NT2/D1 (cell line): ENCODE data around the gene CBLIF.
"Not testable (repeated sequence)": the region's sequence is repeated elsewhere in the genome, so short reads cannot be mapped to it uniquely, and the experiment has no call there.

Source experiments
- DNase-seq: peaks from one replicate; pipeline ENCODE4 v3.0.0-alpha.2; 2011; ENCODE audit warnings: low read depth, low spot score
- H3K27me3 ChIP-seq: 2 replicates; pipeline ENCODE4 v1.6.0; 2011; ENCODE audit warnings: mild to moderate bottlenecking; ENCODE audit not compliant: insufficient read length, insufficient read depth
- H3K36me3 ChIP-seq: 2 replicates; pipeline ENCODE4 v1.6.1; 2011; ENCODE audit warnings: mild to moderate bottlenecking, low read length, mixed read lengths; ENCODE audit not compliant: insufficient read depth, insufficient read length
- H3K4me1 ChIP-seq: 2 replicates; pipeline ENCODE4 v1.5.1; 2011; ENCODE audit not compliant: insufficient read depth, insufficient read length
- H3K4me3 ChIP-seq: 2 replicates; pipeline ENCODE4 v1.5.1; 2011; ENCODE audit warnings: low read depth; ENCODE audit not compliant: insufficient read length
- H3K9ac ChIP-seq: 2 replicates; pipeline ENCODE4 v1.6.0; 2011; ENCODE audit warnings: low read depth; ENCODE audit not compliant: insufficient read length
- H3K9me3 ChIP-seq: 2 replicates; pipeline ENCODE4 v1.5.1; 2011; ENCODE audit warnings: mild to moderate bottlenecking, low read length; ENCODE audit not compliant: insufficient read depth
- SUZ12 ChIP-seq: IDR thresholded peaks from 2 replicates; pipeline ENCODE4 v1.6.1; 2011; ENCODE audit not compliant: insufficient read length, insufficient read depth; ENCODE audit errors: extremely low read depth
- YY1 ChIP-seq: IDR thresholded peaks from 2 replicates; pipeline ENCODE4 v1.6.1; 2011; ENCODE audit not compliant: insufficient read length, insufficient read depth
- ZNF274 ChIP-seq: IDR thresholded peaks from 2 replicates; pipeline ENCODE4 v1.6.1; 2011; ENCODE audit warnings: mild to moderate bottlenecking, low read depth, low read length

CBLIF gene

DNA sequence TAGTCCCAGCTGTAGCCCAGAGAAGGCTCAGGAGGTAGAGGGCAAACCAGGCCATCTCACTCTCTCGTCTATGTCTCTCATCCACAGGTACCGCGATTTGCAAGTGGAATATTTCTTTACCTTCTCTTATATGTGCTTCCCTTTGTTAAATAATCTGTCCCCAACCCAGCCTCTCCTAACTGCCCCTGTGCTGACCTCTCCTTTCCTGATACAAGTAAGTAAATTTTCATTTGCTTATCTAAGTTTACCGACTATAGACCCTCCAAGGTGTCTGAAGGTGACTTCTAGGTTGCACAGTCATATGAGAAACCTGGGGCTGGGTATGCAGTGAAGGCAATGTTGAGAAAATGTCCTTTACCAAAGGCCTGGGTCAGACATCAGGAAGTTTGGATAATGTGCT, at the start of gene CBLIF:
CBLIF (minus strand) TSS at position 101 of the 400 bp plus-strand sequence; CDS start at position 55, 46 bp downstream.
- no peaks in the 10 kb centered on the region for H3K27me3 ChIP-seq
- no peak for TF ChIP-seq YY1
- TF ChIP-seq ZNF274, result no peak
- TF ChIP-seq SUZ12, result no peak
- H3K36me3 ChIP-seq, result no peaks in the 10 kb centered on the region
- peaks cover 2% of the 10 kb centered on the region for H3K4me1 ChIP-seq
- no peak within 1 kb of the TSS for H3K9ac ChIP-seq
- no peaks in the 10 kb centered on the region for H3K9me3 ChIP-seq
- H3K4me3 ChIP-seq, result no peak within 1 kb of the TSS
- no peak for DNase-seq

DNA sequence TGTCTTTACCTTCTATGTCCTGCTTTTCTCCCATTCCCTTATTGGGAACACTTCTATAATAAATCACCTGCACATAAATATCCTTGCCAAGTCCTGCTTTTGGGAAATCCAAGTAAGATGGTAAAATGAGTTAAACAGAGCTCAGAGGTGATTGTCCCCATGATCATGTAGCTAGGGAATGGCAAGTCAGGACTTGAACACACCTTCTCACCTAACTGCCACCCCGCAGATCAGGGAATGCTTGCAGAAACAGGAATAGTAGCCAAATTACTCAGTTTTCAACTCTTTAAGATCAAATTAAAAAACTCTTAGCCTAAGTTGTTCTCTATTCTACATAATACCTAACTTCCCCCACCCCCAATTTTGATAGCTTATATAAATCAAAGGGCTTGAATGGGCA, 49.3 kb upstream of the CBLIF start:
- Histone ChIP-seq H3K4me1 (peaks cover 3% of the 10 kb centered on the region), H3K9ac (no peak overlapping the region), H3K4me3 (no peak overlapping the region), H3K9me3 (0 out of 2 replicates have a peak, but pooled peaks cover 3% of the 10 kb centered on the region), H3K36me3 (no peaks in the 10 kb centered on the region), H3K27me3 (no peaks in the 10 kb centered on the region)
- no peak for DNase-seq
- TF ChIP-seq ZNF274 (no peak), SUZ12 (no peak), YY1 (no peak)

DNA sequence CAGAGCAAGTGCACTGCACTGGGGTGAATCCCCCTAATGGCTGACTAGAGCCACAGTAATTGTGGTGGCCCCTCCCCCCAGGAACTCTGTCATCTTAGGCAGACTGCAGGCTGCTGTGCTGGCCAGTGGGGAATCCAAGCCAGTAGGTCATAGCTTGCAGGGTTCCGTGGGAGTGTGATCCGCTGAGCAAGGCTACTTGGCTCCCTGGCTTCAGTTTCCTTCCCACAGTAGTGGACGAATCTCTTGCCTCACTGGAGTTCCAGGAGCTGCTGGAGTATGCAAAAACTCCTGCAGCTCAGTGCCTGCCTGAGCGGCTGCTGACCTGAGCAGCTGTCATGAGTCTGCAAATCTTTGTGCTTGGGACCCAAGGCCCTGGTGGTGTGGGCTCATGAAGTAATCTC, 46.5 kb upstream of the CBLIF start:
- no peaks in the 10 kb centered on the region for H3K36me3 ChIP-seq
- TF ChIP-seq SUZ12 (no peak), YY1 (no peak), ZNF274 (no peak)
- DNase-seq, result peak; percentile 42
- H3K9me3 ChIP-seq, result 0 out of 2 replicates have a peak, but pooled peaks cover 3% of the 10 kb centered on the region
- H3K4me1 ChIP-seq, result peaks cover 3% of the 10 kb centered on the region
- no peaks in the 10 kb centered on the region for H3K27me3 ChIP-seq
- H3K4me3 ChIP-seq, result no peak overlapping the region
- no peak overlapping the region for H3K9ac ChIP-seq

DNA sequence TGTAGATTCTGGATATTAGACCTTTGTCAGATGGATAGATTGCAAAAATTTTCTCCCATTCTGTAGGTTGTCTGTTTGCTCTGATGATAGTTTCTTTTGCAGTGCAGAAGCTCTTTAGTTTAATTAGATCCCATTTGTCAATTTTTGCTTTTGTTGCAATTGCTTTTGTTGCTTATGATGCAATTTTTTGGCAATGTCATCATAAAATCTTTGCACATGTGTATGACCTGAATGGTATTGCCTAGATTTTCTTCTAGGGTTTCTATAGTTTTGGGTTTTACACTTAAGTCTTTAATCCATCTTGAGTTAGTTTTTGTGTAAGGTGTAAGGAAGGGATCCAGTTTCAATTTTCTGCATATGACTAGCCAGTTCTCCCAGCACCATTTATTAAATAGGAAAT, 41.9 kb upstream of the CBLIF start:
- H3K27me3 ChIP-seq, DNase-seq, H3K9ac ChIP-seq, H3K9me3 ChIP-seq, H3K36me3 ChIP-seq, H3K4me1 ChIP-seq, H3K4me3 ChIP-seq: not testable (repeated sequence)

DNA sequence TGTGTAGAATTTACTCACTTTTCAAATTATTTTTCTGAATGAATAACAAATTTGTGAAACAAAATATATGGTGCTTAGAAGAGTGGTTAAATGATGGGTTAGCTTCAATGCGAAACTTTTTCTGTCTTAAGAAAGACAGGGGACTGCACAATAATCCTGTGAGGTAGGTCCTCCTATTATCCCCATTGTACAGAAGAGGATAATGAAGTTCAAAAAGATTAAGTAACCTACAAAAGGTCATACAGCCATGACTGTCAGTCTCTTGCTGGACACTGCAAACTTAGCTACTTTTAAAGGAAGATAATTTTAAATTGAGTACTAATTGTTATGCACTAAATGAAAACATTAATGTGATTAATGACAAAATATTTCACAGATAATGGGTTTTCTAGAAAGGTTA, 38.3 kb upstream of the CBLIF start:
- Histone ChIP-seq H3K4me1 (no peaks in the 10 kb centered on the region), H3K9ac (no peak overlapping the region), H3K9me3 (no peaks in the 10 kb centered on the region), H3K36me3 (no peaks in the 10 kb centered on the region), H3K4me3 (no peak overlapping the region), H3K27me3 (no peaks in the 10 kb centered on the region)
- no peak for DNase-seq
- no peak for TF ChIP-seq ZNF274
- TF ChIP-seq SUZ12, result no peak

DNA sequence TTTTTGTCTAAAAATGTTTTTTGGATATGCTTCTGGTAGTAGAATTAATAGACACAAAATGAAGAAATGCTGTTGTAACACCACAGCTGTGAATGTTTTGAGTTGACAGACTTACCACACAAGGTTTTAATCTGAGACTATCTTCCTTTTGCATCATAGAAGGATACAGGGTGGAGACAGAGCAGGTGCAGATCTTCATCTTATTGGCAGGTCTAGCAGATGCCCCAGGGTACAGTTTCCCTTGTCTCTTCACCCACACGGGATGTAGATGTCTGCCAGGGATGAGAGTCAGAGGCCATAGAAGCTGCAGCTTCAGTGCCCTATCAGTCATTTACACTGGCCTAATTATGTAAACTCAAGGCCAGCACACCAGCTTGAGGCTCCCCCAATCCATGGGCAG, 34.3 kb upstream of the CBLIF start:
- H3K27me3 ChIP-seq, result no peaks in the 10 kb centered on the region
- no peaks in the 10 kb centered on the region for H3K4me1 ChIP-seq
- no peak overlapping the region for H3K4me3 ChIP-seq

DNA sequence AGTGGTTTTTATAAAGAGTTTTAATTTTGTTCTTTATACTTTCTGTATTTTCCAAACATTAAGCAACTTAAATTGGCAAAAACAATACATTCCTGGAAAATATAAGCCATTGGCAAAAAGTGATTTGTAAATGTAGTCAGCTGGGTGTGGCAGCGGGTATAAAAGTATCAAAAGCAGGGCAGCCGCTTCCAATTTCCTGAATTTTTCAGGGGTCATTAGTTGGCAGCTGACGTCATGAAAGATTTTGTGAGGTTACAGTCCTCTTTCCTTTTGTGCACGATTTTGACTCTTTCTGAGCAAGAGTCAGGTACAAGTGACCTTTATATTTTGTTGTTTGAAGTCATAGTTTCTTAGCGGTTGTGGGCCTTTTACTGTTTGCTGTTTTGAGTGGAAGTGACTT, 33.3 kb upstream of the CBLIF start, which contains the start of gene OOSP3:
OOSP3 (plus strand) TSS at position 208 of the 400 bp plus-strand sequence; CDS start at position 235, 27 bp downstream.
- no peak within 1 kb of the TSS for H3K4me3 ChIP-seq
- DNase-seq, result no peak
- no peak within 1 kb of the TSS for H3K9ac ChIP-seq
- H3K9me3 ChIP-seq, result no peaks in the 10 kb centered on the region
- no peaks in the 10 kb centered on the region for H3K36me3 ChIP-seq
- TF ChIP-seq SUZ12, result no peak
- TF ChIP-seq YY1, result no peak
- TF ChIP-seq ZNF274, result no peak
- no peaks in the 10 kb centered on the region for H3K4me1 ChIP-seq
- no peaks in the 10 kb centered on the region for H3K27me3 ChIP-seq

More for the DNA sequence above, 34.3 kb upstream of the CBLIF start:
- TF ChIP-seq ZNF274 (no peak), SUZ12 (no peak), YY1 (no peak)
- Histone ChIP-seq H3K9me3 (no peaks in the 10 kb centered on the region), H3K36me3 (no peaks in the 10 kb centered on the region), H3K9ac (no peak overlapping the region)
- DNase-seq, result no peak

DNA sequence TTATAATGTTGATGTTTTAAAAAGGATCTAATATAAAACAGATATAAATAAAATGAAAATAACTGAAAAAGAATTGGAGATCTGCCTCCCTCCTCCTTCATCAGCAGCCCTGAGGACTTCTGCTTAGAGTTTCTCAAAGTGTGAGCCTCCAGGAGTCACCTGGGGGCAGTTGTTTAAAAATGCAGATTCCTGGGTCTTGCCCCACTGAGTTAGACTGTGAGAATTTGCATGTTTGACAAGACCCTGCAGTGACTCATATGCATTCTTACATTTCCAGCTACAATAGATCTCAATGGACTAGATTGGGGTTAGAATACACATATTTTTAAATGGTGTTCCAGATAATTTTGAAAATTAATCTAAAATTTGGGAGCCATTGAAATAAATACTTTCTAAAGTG, 32.5 kb upstream of the CBLIF start:
- Histone ChIP-seq H3K9ac (no peak overlapping the region), H3K27me3 (no peaks in the 10 kb centered on the region), H3K4me1 (no peaks in the 10 kb centered on the region), H3K36me3 (no peaks in the 10 kb centered on the region), H3K4me3 (no peak overlapping the region), H3K9me3 (no peaks in the 10 kb centered on the region)
- TF ChIP-seq SUZ12 (no peak), ZNF274 (no peak), YY1 (no peak)
- DNase-seq, result no peak
